ENCODE results near the gene HOXA3. TPM values are rescaled to one million over a fixed set of nuclear protein-coding genes. Genes with fewer than 3 reads are reported as not detected.

The HOXA3 gene
- total RNA-seq, 6 donors from 2014 or later, result 0.20 to 11.4 (median 3.5) TPM

- no peak for DNase-seq
- no peaks in the 10 kb centered on the region for H3K36me3 ChIP-seq
- 50 to 62% methylated on average over 1 of the region's 1 CpG for WGBS, 2 donors
- peaks cover 0 to 13% (median 5%) of the 10 kb centered on the region in 4 donors for H3K27me3 ChIP-seq
- H3K27ac ChIP-seq, result no peak overlapping the region
- H3K4me1 ChIP-seq, result peaks cover 2 to 23% (median 5%) of the 10 kb centered on the region in 4 donors
- no peak overlapping the region for H3K4me3 ChIP-seq
- TF ChIP-seq POLR2AphosphoS5 (IDR thresholded peaks at IDR 0.05) (no peak), POLR2A (IDR thresholded peaks at IDR 0.05) (no peak), EP300 (IDR thresholded peaks at IDR 0.05) (no peak)
- TF ChIP-seq, protein P1, sequence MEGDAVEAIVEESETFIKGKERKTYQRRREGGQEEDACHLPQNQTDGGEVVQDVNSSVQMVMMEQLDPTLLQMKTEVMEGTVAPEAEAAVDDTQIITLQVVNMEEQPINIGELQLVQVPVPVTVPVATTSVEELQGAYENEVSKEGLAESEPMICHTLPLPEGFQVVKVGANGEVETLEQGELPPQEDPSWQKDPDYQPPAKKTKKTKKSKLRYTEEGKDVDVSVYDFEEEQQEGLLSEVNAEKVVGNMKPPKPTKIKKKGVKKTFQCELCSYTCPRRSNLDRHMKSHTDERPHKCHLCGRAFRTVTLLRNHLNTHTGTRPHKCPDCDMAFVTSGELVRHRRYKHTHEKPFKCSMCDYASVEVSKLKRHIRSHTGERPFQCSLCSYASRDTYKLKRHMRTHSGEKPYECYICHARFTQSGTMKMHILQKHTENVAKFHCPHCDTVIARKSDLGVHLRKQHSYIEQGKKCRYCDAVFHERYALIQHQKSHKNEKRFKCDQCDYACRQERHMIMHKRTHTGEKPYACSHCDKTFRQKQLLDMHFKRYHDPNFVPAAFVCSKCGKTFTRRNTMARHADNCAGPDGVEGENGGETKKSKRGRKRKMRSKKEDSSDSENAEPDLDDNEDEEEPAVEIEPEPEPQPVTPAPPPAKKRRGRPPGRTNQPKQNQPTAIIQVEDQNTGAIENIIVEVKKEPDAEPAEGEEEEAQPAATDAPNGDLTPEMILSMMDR (IDR thresholded peaks at IDR 0.05), result no peak
- no peak for ATAC-seq (ENCODE audit: low FRiP score in 2 of 2)
- H3K9me3 ChIP-seq, result peaks cover 0 to 7% (median 0%) of the 10 kb centered on the region in 4 donors
Observed at GRCh38 chr7:27092819-27093110, 59.6 kb downstream of the HOXA3 start.

DNA sequence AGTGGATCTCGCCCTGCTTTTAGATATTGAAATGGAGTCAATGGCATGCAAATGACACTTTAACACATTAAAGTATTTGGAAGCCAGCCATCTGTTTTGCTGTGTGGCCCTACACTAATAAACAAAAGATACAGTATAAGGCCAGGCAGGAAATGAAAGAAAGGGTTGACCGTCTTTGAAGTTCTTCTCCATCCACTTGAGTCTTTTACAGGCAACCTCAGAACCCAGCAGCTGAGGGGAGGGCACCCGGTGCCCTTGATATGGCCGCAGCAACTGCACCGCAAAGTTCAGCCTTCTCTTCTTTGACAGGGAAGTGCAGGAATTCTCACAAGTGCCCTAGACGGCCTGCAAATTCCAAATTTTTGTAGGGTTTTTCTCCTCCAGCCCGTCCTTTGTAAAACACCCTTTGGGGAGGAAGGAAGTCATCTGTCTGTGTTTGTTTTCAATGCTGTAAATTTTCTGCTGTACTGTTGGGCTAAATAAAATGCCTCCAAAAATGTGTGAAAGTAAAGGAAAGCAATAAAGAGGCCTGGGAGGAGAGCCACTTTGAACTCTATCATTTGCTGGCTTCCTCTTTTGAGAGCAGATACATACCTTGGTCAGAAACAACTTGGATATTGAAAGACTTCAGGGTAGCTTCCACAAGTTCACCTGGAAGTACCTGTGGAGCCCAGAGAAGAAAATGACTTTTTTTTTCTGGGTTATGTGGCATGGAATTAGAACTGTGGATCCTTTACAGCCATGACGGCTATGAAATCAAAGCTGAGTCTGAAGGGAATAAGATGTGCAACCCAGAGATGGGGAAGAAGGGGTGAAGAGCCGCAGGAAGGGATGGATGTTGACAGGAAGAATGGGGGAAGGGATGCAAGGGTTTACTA, 60.2 kb downstream of the HOXA3 start:
- ATAC-seq (ENCODE audit: low FRiP score in 2 of 2) (no peak), DNase-seq (no peak)
- TF ChIP-seq EP300 (IDR thresholded peaks at IDR 0.05) (no peak), POLR2A (IDR thresholded peaks at IDR 0.05) (no peak), POLR2AphosphoS5 (IDR thresholded peaks at IDR 0.05) (no peak)
- TF ChIP-seq, protein P1 (IDR thresholded peaks at IDR 0.05), result no peak
- Histone ChIP-seq H3K36me3 (no peaks in the 10 kb centered on the region), H3K27ac (no peak overlapping the region), H3K4me3 (no peak overlapping the region), H3K4me1 (peaks cover 0 to 19% (median 4%) of the 10 kb centered on the region in 4 donors), H3K9me3 (peaks cover 0 to 7% (median 0%) of the 10 kb centered on the region in 4 donors), H3K27me3 (peaks cover 0 to 16% (median 6%) of the 10 kb centered on the region in 4 donors)
- WGBS, 2 donors, result 43 to 52% methylated on average over 9 of the region's 9 CpGs

DNA sequence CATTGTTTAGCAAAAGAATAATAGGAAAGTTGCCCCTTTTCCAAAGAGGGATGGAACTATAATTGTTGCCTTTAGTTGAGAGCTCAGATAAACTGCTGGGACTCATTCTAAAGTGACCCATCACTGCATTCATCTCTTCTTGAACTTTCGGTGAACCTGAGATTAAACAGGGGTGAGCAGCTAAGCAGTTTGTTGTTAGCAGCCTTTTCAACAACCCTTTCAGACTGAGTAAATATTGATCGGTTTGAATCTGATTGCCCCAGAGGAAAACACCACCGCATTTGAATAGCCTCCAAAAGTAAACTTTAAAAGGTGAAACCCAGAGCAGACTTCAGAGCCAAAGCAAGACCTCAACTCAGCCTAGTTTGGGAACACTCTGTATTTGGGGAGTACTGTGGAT, 61.3 kb downstream of the HOXA3 start:
- no peak for DNase-seq
- no peak for ATAC-seq (ENCODE audit: low FRiP score in 2 of 2)
- 39 to 54% methylated on average over 3 of the region's 3 CpGs for WGBS, 2 donors
- no peak overlapping the region for H3K4me3 ChIP-seq
- peaks cover 0 to 7% (median 0%) of the 10 kb centered on the region in 4 donors for H3K9me3 ChIP-seq
- H3K4me1 ChIP-seq, result peaks cover 0 to 12% (median 4%) of the 10 kb centered on the region in 4 donors
- H3K27me3 ChIP-seq, result peaks cover 0 to 18% (median 6%) of the 10 kb centered on the region in 4 donors
- no peak overlapping the region for H3K27ac ChIP-seq
- no peak for TF ChIP-seq POLR2A (IDR thresholded peaks at IDR 0.05)
- no peak for TF ChIP-seq POLR2AphosphoS5 (IDR thresholded peaks at IDR 0.05)
- no peak for TF ChIP-seq EP300 (IDR thresholded peaks at IDR 0.05)
- TF ChIP-seq, protein P1 (IDR thresholded peaks at IDR 0.05), result no peak
- H3K36me3 ChIP-seq, result no peaks in the 10 kb centered on the region

DNA sequence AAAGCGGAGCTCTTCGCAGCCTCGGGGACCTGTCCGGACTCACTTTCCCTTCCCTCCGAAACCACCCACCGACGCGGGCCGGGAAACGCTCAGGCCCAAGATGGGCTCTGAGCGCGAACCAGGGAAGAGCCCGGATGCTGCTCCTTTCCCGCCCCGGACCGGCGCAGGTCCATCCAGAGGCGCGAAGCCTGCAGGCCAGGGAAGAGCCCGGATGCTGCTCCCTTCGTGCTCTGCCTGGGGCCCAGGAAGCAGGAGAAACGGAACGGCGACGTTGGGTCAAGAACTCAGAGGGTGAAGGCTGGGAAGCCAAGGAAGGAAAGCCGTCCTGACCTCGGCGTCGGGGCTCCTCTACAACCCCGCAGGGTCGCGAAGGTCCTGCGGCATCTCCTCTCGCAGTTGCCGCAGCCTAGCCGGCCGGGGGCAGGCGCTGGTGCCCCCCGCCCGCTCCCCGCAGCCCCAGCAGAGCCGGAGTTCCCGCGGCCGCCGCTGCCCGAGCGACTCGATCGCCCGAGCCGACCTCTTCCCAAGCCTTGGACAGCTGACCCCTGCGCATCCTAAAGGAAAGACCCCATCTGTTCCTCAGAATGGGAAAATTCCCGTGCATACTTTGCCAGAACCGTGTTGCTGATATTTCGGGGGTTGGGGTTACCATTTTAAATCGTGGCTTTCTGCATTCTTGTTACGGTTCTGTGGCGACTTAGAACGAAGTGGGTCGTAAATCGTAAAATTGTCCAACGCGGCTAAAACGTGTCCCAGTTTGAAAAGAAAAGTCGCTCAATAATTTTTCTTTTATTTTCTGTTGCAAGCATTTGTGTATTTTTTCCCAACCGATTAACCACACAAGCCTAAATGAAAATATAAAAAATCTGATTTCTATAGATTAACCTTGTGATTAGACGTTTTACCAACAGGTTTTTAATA, 64.1 kb downstream of the HOXA3 start:
- Histone ChIP-seq H3K4me3 (peak overlapping the region in 1 of 4 donors; percentile 4), H3K9me3 (peaks cover 0 to 7% (median 0%) of the 10 kb centered on the region in 4 donors)
- 35 to 44% methylated on average over 21 to 55 of the region's 68 CpGs for WGBS, 2 donors

More for the DNA sequence above, 64.1 kb downstream of the HOXA3 start:
- TF ChIP-seq, protein P1 (IDR thresholded peaks at IDR 0.05), result no peak
- TF ChIP-seq EP300 (IDR thresholded peaks at IDR 0.05) (no peak), POLR2A (IDR thresholded peaks at IDR 0.05) (no peak), POLR2AphosphoS5 (IDR thresholded peaks at IDR 0.05) (no peak)
- Histone ChIP-seq H3K36me3 (no peaks in the 10 kb centered on the region), H3K4me1 (peaks cover 0 to 6% (median 0%) of the 10 kb centered on the region in 4 donors), H3K27me3 (peaks cover 0 to 16% (median 6%) of the 10 kb centered on the region in 4 donors), H3K27ac (no peak overlapping the region)
- ATAC-seq (ENCODE audit: low FRiP score in 2 of 2) (peak; percentile 22 to 49), DNase-seq (peak in 1 of 2 donors; percentile 82)
